Mammary epithelial cell (primary cell): ENCODE results near the gene SUSD6.

Source experiments
- EZH2 ChIP-seq: IDR thresholded peaks from 2 replicates; pipeline ENCODE4 v1.6.1; 2012; ENCODE audit warnings: low read length, inconsistent platforms, borderline replicate concordance
- TF ChIP-seq, protein P1 (sequence below), 2 donors: IDR thresholded peaks in 1 of 2; conservative IDR thresholded peaks in 1 of 2; 2 replicates each; pipeline ENCODE4 v1.5.1; 2011 to 2012; ENCODE audit warnings: inconsistent platforms in 2 of 2, low read length in 2 of 2, mild to moderate bottlenecking in 2 of 2, control low read depth in 1 of 2, low read depth in 1 of 2; ENCODE audit not compliant: insufficient read depth in 1 of 2; ENCODE audit errors: extremely low read depth in 1 of 2

DNA sequence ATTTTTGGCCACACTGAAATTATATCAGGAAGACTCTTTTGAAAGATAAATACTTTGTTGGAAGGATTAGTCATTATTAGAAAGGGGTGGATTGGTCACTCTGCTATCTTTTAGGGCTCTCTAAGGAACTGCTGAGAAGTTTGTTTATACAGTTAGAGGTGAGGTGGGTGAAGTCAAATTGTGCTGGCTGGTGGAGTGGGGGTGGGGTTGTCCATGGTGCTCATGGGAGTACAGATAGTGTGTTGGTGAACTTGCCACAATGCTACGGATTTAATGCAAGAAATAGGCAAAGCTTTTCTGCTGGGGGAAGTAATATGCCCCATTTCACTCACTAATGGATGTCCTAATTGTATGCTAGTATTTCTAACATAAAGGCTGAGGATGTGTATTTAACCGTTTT, 35.8 kb downstream of the SUSD6 start:
- TF ChIP-seq, protein P1, sequence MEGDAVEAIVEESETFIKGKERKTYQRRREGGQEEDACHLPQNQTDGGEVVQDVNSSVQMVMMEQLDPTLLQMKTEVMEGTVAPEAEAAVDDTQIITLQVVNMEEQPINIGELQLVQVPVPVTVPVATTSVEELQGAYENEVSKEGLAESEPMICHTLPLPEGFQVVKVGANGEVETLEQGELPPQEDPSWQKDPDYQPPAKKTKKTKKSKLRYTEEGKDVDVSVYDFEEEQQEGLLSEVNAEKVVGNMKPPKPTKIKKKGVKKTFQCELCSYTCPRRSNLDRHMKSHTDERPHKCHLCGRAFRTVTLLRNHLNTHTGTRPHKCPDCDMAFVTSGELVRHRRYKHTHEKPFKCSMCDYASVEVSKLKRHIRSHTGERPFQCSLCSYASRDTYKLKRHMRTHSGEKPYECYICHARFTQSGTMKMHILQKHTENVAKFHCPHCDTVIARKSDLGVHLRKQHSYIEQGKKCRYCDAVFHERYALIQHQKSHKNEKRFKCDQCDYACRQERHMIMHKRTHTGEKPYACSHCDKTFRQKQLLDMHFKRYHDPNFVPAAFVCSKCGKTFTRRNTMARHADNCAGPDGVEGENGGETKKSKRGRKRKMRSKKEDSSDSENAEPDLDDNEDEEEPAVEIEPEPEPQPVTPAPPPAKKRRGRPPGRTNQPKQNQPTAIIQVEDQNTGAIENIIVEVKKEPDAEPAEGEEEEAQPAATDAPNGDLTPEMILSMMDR (conservative IDR thresholded peaks at IDR 0.05 in 1 of 2, IDR thresholded peaks at IDR 0.05 in 1 of 2; ENCODE audit: extremely low read depth in 1 of 2, insufficient read depth in 1 of 2, low read depth in 1 of 2, low read length in 2 of 2) = no peak
- TF ChIP-seq EZH2 = no peak
